HepG2 (cell line): ENCODE data around the gene PHKA2. TPM values are rescaled to one million over a fixed set of nuclear protein-coding genes. Genes with fewer than 3 reads are reported as not detected.

Experiments used
- ATAC-seq: fragments of 200-7000 bp; cut with Tn5 transposase; 3 replicates; pipeline ENCODE4 v1.9.1; 2020; ENCODE audit warnings: mild to moderate bottlenecking, moderate library complexity
- BruUV-seq: library from RNA; stranded (reverse); fragments of 400-500 nt; replicated peaks from 2 replicates; lab custom pipeline; 2021; lab: Mats Ljungman, UMichigan
- CTCF ChIA-PET: fragments of 300-600 bp; formaldehyde crosslinking; extraction: SDS; loops from one replicate; lab custom pipeline; 2021; ENCODE audit warnings: low total read pairs, inconsistent platforms, low intra/inter-chr PET ratio; lab: Yijun Ruan, JAX
- POLR2A ChIA-PET: fragments of 350-600 bp; sonication (Branson Sonifier 250); formaldehyde crosslinking; loops from one replicate; lab custom pipeline; 2020; ENCODE audit warnings: antibody characterized with exemption, inconsistent platforms; lab: Yijun Ruan, JAX
- DNase-seq: peaks from one replicate; pipeline ENCODE4 v3.0.0-alpha.2; 2015; ENCODE audit warnings: low spot score
- FAIRE-seq: peaks from 3 replicates; lab custom pipeline; 2011; peaks lifted over from hg19 to GRCh38; lab: Jason Lieb, UNC
- H2AFZ ChIP-seq: one replicate; pipeline ENCODE4 v1.6.1; 2011; ENCODE audit warnings: low read length, inconsistent platforms
- H3K27ac ChIP-seq: fragments of 300-600 bp; 3 replicates; pipeline ENCODE4 v1.8.0; 2011; ENCODE audit warnings: mixed run types, mild to moderate bottlenecking, mixed read lengths, low read length, inconsistent platforms; ENCODE audit not compliant: insufficient read depth; ENCODE audit errors: extremely low read length
- H3K27me3 ChIP-seq, 2 experiments: fragments of 200-600 bp in 1 of 2; 2 replicates in 1 of 2; 3 replicates in 1 of 2; pipeline versions ENCODE4 v1.6.0 to v1.8.0; 2011; ENCODE audit warnings: low read length in 2 of 2, mild to moderate bottlenecking in 2 of 2, moderate library complexity in 2 of 2, inconsistent platforms in 1 of 2; ENCODE audit not compliant: insufficient read depth in 2 of 2, control insufficient read depth in 1 of 2
- H3K36me3 ChIP-seq, 2 experiments: fragments of 200-600 bp in 1 of 2; replicated peaks in 1 of 2; 2 replicates in 1 of 2; 3 replicates in 1 of 2; pipeline versions ENCODE4 v1.5.1 to v1.8.0; 2011; ENCODE audit warnings: low read length in 2 of 2, inconsistent platforms in 1 of 2; ENCODE audit not compliant: insufficient read depth in 2 of 2, control insufficient read depth in 1 of 2
- H3K4me1 ChIP-seq: 2 replicates; pipeline ENCODE4 v1.5.1; 2012; ENCODE audit warnings: low read length, inconsistent platforms; ENCODE audit not compliant: insufficient read depth
- H3K4me2 ChIP-seq: 2 replicates; pipeline ENCODE4 v1.6.0; 2011; ENCODE audit warnings: low read depth, low read length, inconsistent platforms
- H3K4me3 ChIP-seq, 3 experiments: fragments of 200-600 bp in 1 of 3; sonication (generic), shearing (Covaris generic) in 1 of 3; replicated peaks in 1 of 3; 2 replicates each; pipeline ENCODE4 v1.5.1; 2011 to 2016; ENCODE audit warnings: low read length in 3 of 3, inconsistent platforms in 2 of 3, low read depth in 2 of 3, mild to moderate bottlenecking in 2 of 3, control low read depth in 1 of 3, mixed read lengths in 1 of 3; ENCODE audit not compliant: insufficient read depth in 1 of 3
- H3K79me2 ChIP-seq: one replicate; pipeline ENCODE4 v1.6.1; 2011; ENCODE audit warnings: low read length, inconsistent platforms; ENCODE audit not compliant: insufficient read depth
- H3K9ac ChIP-seq: 2 replicates; pipeline ENCODE4 v1.6.0; 2011; ENCODE audit warnings: mild to moderate bottlenecking, low read depth, low read length, inconsistent platforms; ENCODE audit not compliant: insufficient read depth
- H3K9me3 ChIP-seq: 2 replicates; pipeline ENCODE4 v1.5.1; 2012; ENCODE audit warnings: mild to moderate bottlenecking, low read length
- H4K20me1 ChIP-seq: 2 replicates; pipeline ENCODE4 v1.6.0; 2011; ENCODE audit warnings: inconsistent platforms, mild to moderate bottlenecking, low read length, moderate library complexity; ENCODE audit not compliant: insufficient read depth
- ADNP ChIP-seq: sonication (generic); formaldehyde crosslinking; IDR thresholded peaks from 2 replicates; pipeline ENCODE4 v1.4.0; 2020; ENCODE audit warnings: missing genetic modification reagents
- ISX ChIP-seq: sonication (generic); formaldehyde crosslinking; conservative IDR thresholded peaks from 2 replicates; pipeline ENCODE4 v1.5.0; 2020; ENCODE audit warnings: missing genetic modification reagents
- SKI ChIP-seq: fragments of 450-650 bp; IDR thresholded peaks from one replicate; pipeline ENCODE4 v1.6.1; 2018; ENCODE audit warnings: mild to moderate bottlenecking; ENCODE audit not compliant: partially characterized antibody
- TCF7 ChIP-seq: sonication (generic); IDR thresholded peaks from 2 replicates; pipeline ENCODE4 v1.6.1; 2016; ENCODE audit warnings: antibody characterized with exemption, low read depth
- TP53 ChIP-seq: sonication (generic); formaldehyde crosslinking; conservative IDR thresholded peaks from 2 replicates; pipeline ENCODE4 v1.4.0; 2020; ENCODE audit warnings: missing genetic modification reagents
- ZFX ChIP-seq: sonication (generic); formaldehyde crosslinking; IDR thresholded peaks from 2 replicates; pipeline ENCODE4 v1.4.0; 2020; ENCODE audit warnings: mild to moderate bottlenecking, low read depth, missing genetic modification reagents, moderate library complexity
- WGBS: methylation state at CpG from one replicate; pipeline ENCODE4 v1.1.6; 2017; ENCODE audit warnings: low lambda C conversion rate; 5-methylcytosine and 5-hydroxymethylcytosine counted together
- in situ Hi-C: cut with HindIII; loops from 2 replicates; pipeline ENCODE4 v1.10.0; 2017; ENCODE audit warnings: low pct_unique_long_range_greater_than_20kb; ENCODE audit not compliant: extremely low pct_ligation_motif_present
- intact Hi-C: fragments of 100-400 bp; cut with micrococcal nuclease; formaldehyde crosslinking; loops from one replicate; pipeline ENCODE4 v1.10.0; 2022; ENCODE audit not compliant: unreplicated experiment
- polyA plus RNA-seq, 8 experiments: library from polyadenylated mRNA; depleted of rRNA in 3 of 8; stranded (reverse) in 7 of 8; unstranded in 1 of 8; fragments of >200 nt; fragmentation: Illumina TruSeq in 4 of 8; extraction: Trizol in 4 of 8; gene quantifications; 2 replicates each; pipeline versions ENCODE4 v1.2.1 to v1.2.3, GENCODE V29; 2011 to 2016; ENCODE audit warnings: low read depth in 4 of 8, missing spikeins in 1 of 8, mixed read lengths in 1 of 8; ENCODE audit not compliant: insufficient read depth in 1 of 8
- total RNA-seq, 5 experiments: library from RNA; depleted of rRNA; stranded (reverse); fragments of >200 nt; fragmentation: Illumina TruSeq; extraction: Trizol; gene quantifications; 2 replicates each; pipeline ENCODE4 v1.2.3, GENCODE V29; 2016; ENCODE audit warnings: low read depth in 1 of 5
- TF ChIP-seq, protein P1 (sequence below): sonication (generic); formaldehyde crosslinking; IDR thresholded peaks from 2 replicates; pipeline ENCODE4 v1.4.0; 2020; ENCODE audit warnings: mild to moderate bottlenecking, missing genetic modification reagents
- TF ChIP-seq, protein P2 (sequence below): fragments of 450-650 bp; IDR thresholded peaks from 2 replicates; pipeline ENCODE4 v1.6.1; 2017

PHKA2 gene
- total and polyA plus RNA-seq, 2 of the 13 experiments (the other 11 are each of a cell fraction or from before 2014, with no cell fraction given) = 20.5 to 273 TPM

DNA sequence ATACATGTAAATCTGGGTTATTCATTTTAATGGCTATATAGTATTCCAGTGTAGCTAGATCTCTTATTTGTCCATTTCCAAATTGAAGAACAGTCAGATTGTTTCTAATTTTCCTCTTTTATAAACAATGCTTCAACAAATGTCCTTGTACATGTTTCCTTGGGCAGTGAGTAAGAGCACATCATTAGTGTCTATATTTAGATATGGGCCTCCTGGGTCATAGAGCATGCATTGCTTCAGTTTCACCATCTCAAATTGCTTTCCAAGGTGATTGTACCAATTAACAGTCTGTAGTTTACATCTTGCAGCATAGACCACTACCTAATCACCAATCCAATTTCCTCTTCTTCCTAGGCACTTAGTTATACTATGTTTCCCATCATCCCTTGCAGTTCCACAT lies 13.4 kb downstream of the PHKA2 start (continued):
- no peak for TF ChIP-seq TCF7

DNA sequence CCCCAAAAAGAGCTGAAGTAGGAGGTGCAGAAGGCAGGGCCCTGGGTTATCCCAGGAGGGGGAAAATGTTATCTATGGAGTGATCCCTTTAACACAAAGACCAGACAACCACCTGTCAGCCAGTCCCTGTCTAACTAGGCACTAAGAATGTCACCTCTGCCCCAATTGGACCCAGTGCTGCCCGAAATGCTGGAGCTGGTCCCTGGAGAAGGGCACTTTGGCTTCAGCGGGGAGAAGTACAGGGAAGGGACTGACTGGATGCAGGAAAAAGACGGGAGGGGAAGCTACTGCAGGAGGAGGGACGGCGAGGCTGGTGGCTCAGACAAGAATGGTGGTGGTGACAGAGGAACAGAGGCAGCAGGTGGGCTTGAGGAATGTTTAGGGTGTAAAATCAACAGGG lies 17.3 kb downstream of the PHKA2 start:
- Histone ChIP-seq H3K27me3 (no peaks in the 10 kb centered on the region), H3K4me2 (no peak overlapping the region), H3K4me3 (no peak overlapping the region), H3K79me2 (peaks cover 60% of the 10 kb centered on the region), H3K9ac (no peak overlapping the region), H3K36me3 (peaks cover 1 to 5% of the 10 kb centered on the region in 2 experiments; a peak in 2 of 5 replicates), H3K27ac (no peak overlapping the region), H3K9me3 (no peaks in the 10 kb centered on the region), H4K20me1 (peaks cover 20% of the 10 kb centered on the region; the same call in 1 of the 2 replicates), H2AFZ (no peak overlapping the region), H3K4me1 (no peaks in the 10 kb centered on the region)
- intact Hi-C loops = no loop called here
- FAIRE-seq = no peak
- POLR2A ChIA-PET = no interaction called here
- no peak for ATAC-seq
- BruUV-seq = no TSS peak
- TF ChIP-seq, protein P1, sequence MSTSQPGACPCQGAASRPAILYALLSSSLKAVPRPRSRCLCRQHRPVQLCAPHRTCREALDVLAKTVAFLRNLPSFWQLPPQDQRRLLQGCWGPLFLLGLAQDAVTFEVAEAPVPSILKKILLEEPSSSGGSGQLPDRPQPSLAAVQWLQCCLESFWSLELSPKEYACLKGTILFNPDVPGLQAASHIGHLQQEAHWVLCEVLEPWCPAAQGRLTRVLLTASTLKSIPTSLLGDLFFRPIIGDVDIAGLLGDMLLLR (CRISPR knock-in tag) = no peak
- TF ChIP-seq ISX (CRISPR knock-in tag) (no peak), TP53 (no peak), ADNP (CRISPR knock-in tag) (no peak), ZFX (CRISPR knock-in tag) (no peak), SKI (no peak)
- TF ChIP-seq, protein P2, sequence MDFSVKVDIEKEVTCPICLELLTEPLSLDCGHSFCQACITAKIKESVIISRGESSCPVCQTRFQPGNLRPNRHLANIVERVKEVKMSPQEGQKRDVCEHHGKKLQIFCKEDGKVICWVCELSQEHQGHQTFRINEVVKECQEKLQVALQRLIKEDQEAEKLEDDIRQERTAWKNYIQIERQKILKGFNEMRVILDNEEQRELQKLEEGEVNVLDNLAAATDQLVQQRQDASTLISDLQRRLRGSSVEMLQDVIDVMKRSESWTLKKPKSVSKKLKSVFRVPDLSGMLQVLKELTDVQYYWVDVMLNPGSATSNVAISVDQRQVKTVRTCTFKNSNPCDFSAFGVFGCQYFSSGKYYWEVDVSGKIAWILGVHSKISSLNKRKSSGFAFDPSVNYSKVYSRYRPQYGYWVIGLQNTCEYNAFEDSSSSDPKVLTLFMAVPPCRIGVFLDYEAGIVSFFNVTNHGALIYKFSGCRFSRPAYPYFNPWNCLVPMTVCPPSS = no peak
- DNase-seq = no peak
- WGBS = 91% methylated on average over 5 of the region's 5 CpGs
- in situ Hi-C loops = no loop called here
- CTCF ChIA-PET = no interaction called here
